ENCODE data around the gene CBLN3.
"Not testable (repeated sequence)": the region's sequence is repeated elsewhere in the genome, so short reads cannot be mapped to it uniquely, and the experiment has no call there.

Gene CBLN3

DNA sequence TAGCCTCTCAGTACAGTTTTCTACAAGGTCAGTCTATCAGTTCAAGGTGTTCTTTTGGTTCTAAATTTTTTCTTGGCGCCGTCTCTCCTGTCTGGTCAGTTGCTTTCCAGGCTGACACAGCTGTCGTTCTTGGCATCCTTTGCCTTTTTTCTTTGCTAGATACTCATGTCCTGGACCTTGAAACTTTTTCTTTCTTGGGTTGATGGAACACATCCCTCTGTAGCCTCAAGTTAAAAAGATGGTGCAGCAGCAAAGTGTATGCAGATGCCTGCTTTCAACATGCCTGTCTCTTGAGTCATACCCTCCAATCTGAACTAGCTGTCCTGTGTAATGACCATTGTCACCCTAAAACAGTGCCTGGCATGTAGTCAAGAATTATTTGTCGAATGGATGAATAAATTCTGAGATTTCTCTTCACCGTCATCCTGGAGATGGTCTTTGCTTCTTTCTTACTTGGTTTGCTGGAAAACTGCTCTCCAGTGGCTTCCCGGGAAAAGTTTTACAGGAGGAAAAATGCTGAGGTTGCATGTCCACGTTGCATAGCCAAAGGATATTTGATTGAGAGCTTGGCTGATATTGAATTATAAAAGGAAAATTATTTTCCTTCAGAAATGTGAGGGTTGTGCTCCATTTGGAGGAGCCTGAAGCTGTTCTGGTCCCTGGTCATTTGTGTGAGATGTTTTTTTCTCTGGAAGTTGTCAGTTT lies 26.0 kb downstream of the CBLN3 start:
- no peak for DNase-seq (ENCODE audit: low read depth in 2 of 2)

GRCh38 chr14:24401810-24402702 lies 27.4 kb downstream of the CBLN3 start:
- no peak for DNase-seq (ENCODE audit: low read depth in 2 of 2)

DNA sequence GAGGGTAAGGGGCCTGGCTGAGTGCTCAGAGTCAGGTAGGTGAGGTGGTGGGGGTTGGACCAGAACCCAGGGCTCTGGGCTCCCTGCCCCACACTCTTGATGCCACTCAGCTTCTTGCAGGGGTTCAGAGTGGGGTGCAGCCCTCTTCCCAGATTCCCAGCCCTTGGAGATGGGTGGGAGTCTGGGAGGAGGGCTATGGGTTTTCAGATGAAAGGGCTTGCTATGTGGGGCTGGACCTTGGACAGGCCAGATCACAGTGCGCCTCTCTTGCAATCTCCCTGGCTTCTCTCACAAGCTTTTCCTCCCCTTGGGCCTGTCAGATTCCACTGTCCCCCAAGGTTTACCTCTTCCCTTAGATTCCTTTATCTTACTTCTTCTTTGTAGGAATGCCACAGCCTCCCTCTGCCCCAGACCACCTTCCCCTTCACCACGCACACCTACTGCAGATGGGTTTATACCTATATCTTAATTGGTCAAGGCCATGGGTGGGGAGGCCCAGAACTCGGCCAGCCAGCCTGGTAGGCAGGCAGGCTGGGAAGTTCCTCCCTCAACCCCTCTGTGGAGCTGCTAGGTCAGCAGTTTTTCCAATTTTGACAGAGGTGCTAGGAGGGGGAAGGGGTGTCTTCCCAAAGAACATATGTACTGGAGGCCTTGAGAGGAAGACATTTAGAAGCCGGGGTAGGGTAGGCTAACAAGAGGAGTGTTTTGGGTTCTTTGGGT lies 29.3 kb downstream of the CBLN3 start:
- DNase-seq (ENCODE audit: low read depth in 2 of 2), result no peak

DNA sequence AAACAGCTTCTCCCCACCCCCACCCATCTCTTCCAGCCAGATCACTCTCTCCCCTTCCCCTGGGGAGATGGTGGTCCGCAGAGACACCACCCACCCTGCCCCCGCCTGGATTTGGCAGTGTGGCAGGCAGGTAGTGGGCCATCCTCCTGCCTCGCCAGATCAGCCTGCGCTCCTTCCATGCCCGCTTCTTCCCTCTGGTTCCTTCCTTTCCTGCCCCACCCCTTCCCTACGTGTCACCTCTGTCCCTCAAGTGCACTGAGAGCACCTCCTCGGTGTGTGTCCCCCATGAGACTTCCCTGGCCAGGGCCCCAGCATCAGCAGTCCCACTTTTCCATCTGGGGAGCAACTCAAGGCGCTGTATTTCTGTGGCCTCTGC lies 30.0 kb downstream of the CBLN3 start:
- DNase-seq (ENCODE audit: low read depth in 2 of 2), result no peak

GRCh38 chr14:24398653-24399446 lies 30.6 kb downstream of the CBLN3 start, which contains the start of gene NYNRIN:
Gene NYNRIN (plus strand): TSS chr14:24399003. CDS start chr14:24399247, 244 bp downstream.
- DNase-seq (ENCODE audit: low read depth in 2 of 2), result no peak

- no peak for DNase-seq (ENCODE audit: low read depth in 2 of 2)
Observed at GRCh38 chr14:24398293-24398652, 31.2 kb downstream of the CBLN3 start.

- no peak for DNase-seq (ENCODE audit: low read depth in 2 of 2)
Observed at GRCh38 chr14:24397639-24398292, 31.7 kb downstream of the CBLN3 start.

DNA sequence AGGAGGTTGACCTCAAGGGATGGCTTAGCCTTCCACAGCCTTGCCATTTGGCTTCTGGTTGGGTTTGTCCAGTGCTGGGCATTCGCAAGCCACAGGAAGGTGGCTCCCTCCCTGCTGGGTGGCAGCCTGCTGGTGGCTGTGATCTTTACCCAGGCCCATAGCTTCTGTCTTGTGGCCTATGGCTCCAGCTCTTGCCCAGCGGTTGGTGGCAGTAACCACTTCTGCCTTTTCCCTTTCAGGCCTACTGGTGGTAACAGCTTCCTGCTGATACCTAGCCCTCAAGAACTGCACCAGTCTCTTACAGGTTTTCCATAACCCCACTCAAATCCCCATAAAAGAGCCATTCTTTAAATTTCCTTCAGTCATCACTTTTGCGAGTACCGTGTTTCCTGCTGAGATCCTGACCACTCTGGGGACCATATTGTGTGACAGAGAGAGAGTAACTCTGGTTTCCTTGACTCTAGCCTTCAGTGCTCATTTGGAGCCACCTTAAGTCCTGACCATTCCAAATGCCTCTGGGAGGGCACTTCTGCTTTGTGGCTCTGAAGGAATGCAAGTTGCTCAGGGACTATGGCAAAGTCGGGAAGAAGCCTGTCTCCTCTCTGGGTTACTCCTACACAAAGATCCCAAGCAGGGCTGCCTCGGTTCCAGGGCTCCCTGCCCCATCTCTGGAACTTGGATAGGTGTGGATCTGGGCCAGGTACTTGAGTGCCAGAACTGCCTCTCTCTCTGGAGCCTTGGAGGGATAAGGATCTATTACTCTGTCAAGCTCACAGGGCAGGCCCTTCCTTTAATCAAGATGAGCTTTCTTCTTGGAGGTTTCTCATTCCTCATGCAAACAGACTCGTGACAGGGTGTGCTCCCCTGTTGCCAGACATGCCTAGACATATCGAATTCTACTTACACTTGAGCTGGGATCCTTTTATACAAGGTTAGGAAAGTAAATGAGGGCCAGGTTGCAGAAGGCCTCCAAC lies 33.6 kb downstream of the CBLN3 start:
- DNase-seq (ENCODE audit: low read depth in 2 of 2), result no peak

DNA sequence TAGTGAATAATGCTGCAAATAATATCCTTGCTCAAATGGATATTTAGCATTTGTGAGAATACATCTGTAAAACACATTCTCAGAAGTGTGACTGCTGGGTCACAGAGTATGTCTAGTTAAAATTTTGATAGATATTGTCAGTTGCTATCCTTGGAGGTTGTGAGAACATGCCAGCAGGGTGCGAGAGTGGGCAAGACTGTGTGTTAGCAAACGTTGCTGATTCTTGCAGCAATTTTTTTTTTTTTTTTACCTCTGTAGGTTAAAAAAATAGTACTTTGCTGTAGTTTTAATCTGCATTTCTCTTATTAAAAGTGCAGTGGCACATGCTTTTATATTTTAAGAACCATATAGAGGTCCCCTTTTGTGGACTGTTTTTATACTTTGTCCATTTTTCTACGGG lies 35.2 kb downstream of the CBLN3 start:
- no peak for DNase-seq (ENCODE audit: low read depth in 2 of 2)

- DNase-seq (ENCODE audit: low read depth in 2 of 2), result no peak
Observed at GRCh38 chr14:24392325-24393091, 37.0 kb downstream of the CBLN3 start.

- no peak for DNase-seq (ENCODE audit: low read depth in 2 of 2)
Observed at GRCh38 chr14:24390701-24391468, 38.6 kb downstream of the CBLN3 start.

DNA sequence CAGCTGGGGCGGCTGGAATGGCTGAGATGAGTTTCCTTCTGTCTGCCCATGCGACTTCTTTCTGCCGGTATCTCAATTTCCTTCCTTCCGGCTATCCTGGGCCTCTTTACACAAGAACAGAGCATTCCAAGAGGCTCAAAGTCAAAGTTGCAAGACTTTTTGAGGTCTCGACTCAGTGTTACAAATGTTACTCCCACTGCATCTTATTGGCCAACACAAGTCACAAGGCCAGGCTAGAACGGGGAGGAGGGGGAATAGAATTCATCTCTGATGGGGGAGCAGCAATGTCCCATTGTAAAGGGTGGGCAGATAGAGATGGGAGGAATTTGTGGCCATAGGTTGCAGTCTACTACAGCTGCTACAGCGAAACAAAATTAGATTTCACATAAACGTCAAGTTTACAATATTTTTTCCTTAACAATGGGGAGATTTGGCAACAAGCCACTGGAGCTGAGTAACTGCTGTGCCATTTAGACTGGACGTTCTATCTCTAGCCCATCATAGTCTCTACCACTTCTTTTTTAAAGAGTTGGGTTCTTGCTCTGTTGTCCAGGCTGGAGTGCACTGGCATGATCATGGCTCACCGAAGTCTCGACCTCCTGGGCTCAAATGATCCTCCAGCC lies 40.1 kb downstream of the CBLN3 start:
- DNase-seq (ENCODE audit: low read depth in 2 of 2), result no peak

- no peak for DNase-seq (ENCODE audit: low read depth in 2 of 2)
Observed at GRCh38 chr14:24388474-24389179, 40.8 kb downstream of the CBLN3 start.

DNA sequence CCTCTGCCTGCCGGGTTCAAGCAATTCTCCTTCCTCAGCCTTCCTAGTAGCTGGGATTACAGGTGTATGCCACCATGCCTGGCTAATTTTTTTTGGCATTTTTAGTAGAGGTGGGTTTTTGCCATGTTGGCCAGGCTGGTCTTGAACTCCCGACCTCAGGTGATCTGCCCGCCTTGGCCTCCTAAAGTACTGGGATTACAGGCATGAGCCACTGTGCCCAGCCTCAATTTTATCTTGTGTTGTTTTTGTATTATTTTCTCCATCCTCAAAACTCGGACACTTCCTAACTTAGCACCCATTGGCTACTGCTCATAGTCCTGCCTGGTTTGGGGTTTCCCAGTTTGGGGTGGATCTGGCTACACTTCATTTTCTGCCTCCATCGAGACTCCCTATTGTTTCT lies 41.9 kb downstream of the CBLN3 start:
- not testable (repeated sequence) for DNase-seq (ENCODE audit: low read depth in 2 of 2)

DNA sequence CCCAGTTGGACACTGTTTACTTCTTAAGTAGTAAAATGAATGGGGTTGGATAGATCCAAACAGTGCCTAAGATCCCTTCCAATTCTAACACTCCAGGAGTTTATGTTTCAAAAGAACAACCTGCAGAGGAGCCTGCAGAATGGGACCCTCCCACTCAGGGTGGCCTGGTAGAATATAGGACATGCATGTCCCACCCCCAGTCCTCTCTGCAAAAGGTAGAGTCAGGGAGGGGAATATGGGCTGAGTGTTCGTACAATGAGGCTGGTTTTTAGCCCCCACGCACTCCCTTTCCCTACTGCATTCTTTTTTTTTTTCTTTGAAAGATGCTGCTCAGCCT lies 42.5 kb downstream of the CBLN3 start:
- DNase-seq (ENCODE audit: low read depth in 2 of 2), result no peak

- no peak for DNase-seq (ENCODE audit: low read depth in 2 of 2)
Observed at GRCh38 chr14:24385524-24385923, 43.9 kb downstream of the CBLN3 start.

DNA sequence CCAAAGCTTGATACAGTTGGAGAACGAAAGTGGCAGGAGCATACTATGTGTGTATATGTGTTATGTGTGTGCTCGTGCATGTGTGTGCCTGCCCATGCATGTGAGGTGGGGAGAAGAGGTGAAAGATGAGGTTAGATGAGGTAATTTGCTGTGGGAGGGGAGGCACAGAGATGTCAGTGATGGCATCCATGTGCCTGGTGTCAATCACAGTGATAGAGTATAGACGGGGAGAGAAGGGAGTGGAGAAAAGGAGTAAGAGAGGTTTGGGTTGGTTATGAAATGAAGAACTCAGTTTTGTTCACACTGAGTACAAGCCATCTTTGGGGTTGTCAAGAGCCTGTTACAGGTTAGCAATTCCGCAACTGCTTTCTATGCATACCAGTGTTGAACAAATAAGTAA lies 45.3 kb downstream of the CBLN3 start:
- DNase-seq (ENCODE audit: low read depth in 2 of 2), result no peak

- DNase-seq (ENCODE audit: low read depth in 2 of 2), result no peak
Observed at GRCh38 chr14:24382064-24382371, 47.5 kb downstream of the CBLN3 start.
